GM12801 (cell line): Measurements from ENCODE around the gene MYBPC3.

Experiments used
- CTCF ChIP-seq: IDR thresholded peaks from one replicate; pipeline ENCODE4 v1.5.1; 2011; ENCODE audit warnings: control low read depth; ENCODE audit not compliant: insufficient read length; ENCODE audit errors: extremely low read depth

Gene MYBPC3

GRCh38 chr11:47340010-47340409 is 12.5 kb downstream of the MYBPC3 start:
- no peak for TF ChIP-seq CTCF

- TF ChIP-seq CTCF: no peak
Measured at GRCh38 chr11:47338396-47339241, 13.9 kb downstream of the MYBPC3 start.

- no peak for TF ChIP-seq CTCF
Measured at GRCh38 chr11:47337229-47337924, 15.1 kb downstream of the MYBPC3 start.

GRCh38 chr11:47336595-47336994 is 15.9 kb downstream of the MYBPC3 start:
- TF ChIP-seq CTCF: no peak

GRCh38 chr11:47335733-47336132 is 16.8 kb downstream of the MYBPC3 start:
- TF ChIP-seq CTCF: no peak

- TF ChIP-seq CTCF: no peak
Measured at GRCh38 chr11:47333886-47334443, 18.5 kb downstream of the MYBPC3 start.

- TF ChIP-seq CTCF: no peak
Measured at GRCh38 chr11:47333526-47333845, 19.0 kb downstream of the MYBPC3 start.
